Stromal cell of bone marrow (primary cell): Measurements from ENCODE around the gene NUMBL.
"Not testable (repeated sequence)": the region's sequence is repeated elsewhere in the genome, so short reads cannot be mapped to it uniquely, and the experiment has no call there.

Source experiments
- DNase-seq: peaks from one replicate; pipeline ENCODE4 v3.0.0-alpha.2; 2012; ENCODE audit warnings: low read depth

Gene NUMBL

GRCh38 chr19:40690050-40690692 is at the start of gene NUMBL:
NUMBL (minus strand) TSS chr19:40690651; CDS start chr19:40690483, 168 bp downstream.
- no peak for DNase-seq

GRCh38 chr19:40739030-40739839 is 48.8 kb upstream of the NUMBL start:
- DNase-seq = no peak

GRCh38 chr19:40737102-40737644 is 46.7 kb upstream of the NUMBL start:
- no peak for DNase-seq

GRCh38 chr19:40736661-40737060 is 46.2 kb upstream of the NUMBL start:
- no peak for DNase-seq

- DNase-seq = no peak
Observed at GRCh38 chr19:40735013-40735771, 44.7 kb upstream of the NUMBL start.

GRCh38 chr19:40733149-40733548 is 42.7 kb upstream of the NUMBL start:
- DNase-seq = no peak

GRCh38 chr19:40732304-40732703 is 41.9 kb upstream of the NUMBL start:
- not testable (repeated sequence) for DNase-seq

GRCh38 chr19:40730065-40730464 is 39.6 kb upstream of the NUMBL start:
- not testable (repeated sequence) for DNase-seq

GRCh38 chr19:40726279-40726678 is 35.8 kb upstream of the NUMBL start:
- no peak for DNase-seq

- DNase-seq = no peak
Observed at GRCh38 chr19:40724855-40725254, 34.4 kb upstream of the NUMBL start.

- DNase-seq = no peak
Observed at GRCh38 chr19:40724315-40724714, 33.9 kb upstream of the NUMBL start.

- DNase-seq = no peak
Observed at GRCh38 chr19:40723661-40724254, 33.3 kb upstream of the NUMBL start.

- DNase-seq = no peak
Observed at GRCh38 chr19:40721936-40722661, 31.6 kb upstream of the NUMBL start.

- no peak for DNase-seq
Observed at GRCh38 chr19:40721140-40721486, 30.7 kb upstream of the NUMBL start.

- no peak for DNase-seq
Observed at GRCh38 chr19:40719414-40719894, 29.0 kb upstream of the NUMBL start.

GRCh38 chr19:40718774-40719391 is 28.4 kb upstream of the NUMBL start:
- no peak for DNase-seq

- DNase-seq = no peak
Observed at GRCh38 chr19:40717880-40718773, 27.7 kb upstream of the NUMBL start.

- DNase-seq = no peak
Observed at GRCh38 chr19:40717325-40717879, 27.0 kb upstream of the NUMBL start.
